ENCODE data around the gene TCEAL2.
"Not testable (repeated sequence)": the region's sequence is repeated elsewhere in the genome, so short reads cannot be mapped to it uniquely, and the experiment has no call there.

DNA sequence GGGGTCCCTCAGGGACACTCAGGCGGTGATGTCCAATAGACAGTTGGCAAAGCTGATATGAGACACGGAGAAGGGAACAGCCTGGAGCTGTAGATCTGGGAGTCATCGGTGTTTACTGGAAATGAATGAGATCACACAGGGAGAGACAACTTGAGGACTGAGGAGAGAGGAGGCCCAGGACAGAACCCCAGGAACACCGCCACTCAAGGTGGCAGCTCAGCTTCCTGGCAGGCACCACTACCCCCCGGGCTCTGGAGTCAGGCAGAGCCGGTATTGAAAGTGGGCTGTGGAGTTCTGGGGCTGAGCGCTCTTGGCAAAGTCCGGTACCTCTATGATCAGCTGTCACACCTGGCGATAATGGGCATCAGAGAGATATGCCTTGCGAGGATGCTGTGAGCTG, 465 bp upstream of the TCEAL2 start:
- TF ChIP-seq, protein P1, sequence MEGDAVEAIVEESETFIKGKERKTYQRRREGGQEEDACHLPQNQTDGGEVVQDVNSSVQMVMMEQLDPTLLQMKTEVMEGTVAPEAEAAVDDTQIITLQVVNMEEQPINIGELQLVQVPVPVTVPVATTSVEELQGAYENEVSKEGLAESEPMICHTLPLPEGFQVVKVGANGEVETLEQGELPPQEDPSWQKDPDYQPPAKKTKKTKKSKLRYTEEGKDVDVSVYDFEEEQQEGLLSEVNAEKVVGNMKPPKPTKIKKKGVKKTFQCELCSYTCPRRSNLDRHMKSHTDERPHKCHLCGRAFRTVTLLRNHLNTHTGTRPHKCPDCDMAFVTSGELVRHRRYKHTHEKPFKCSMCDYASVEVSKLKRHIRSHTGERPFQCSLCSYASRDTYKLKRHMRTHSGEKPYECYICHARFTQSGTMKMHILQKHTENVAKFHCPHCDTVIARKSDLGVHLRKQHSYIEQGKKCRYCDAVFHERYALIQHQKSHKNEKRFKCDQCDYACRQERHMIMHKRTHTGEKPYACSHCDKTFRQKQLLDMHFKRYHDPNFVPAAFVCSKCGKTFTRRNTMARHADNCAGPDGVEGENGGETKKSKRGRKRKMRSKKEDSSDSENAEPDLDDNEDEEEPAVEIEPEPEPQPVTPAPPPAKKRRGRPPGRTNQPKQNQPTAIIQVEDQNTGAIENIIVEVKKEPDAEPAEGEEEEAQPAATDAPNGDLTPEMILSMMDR (conservative IDR thresholded peaks at IDR 0.05; ENCODE audit: low read depth, low read length): not testable (repeated sequence)
- TF ChIP-seq EZH2 (IDR thresholded peaks at IDR 0.05; ENCODE audit: borderline replicate concordance, low read depth, low read length, poor library complexity, severe bottlenecking): not testable (repeated sequence)
